NCI-H146 treated with DMSO at 0.1 percent for 48 hours (cell line): ENCODE measurements around the gene KPNA4.
"Not testable (repeated sequence)": the region's sequence is repeated elsewhere in the genome, so short reads cannot be mapped to it uniquely, and the experiment has no call there.

Experiments
- DNase-seq: peaks from one replicate; lab custom pipeline; 2025; ENCODE audit not compliant: unreplicated experiment; lab: John Stamatoyannopoulos, UW

KPNA4 gene

DNA sequence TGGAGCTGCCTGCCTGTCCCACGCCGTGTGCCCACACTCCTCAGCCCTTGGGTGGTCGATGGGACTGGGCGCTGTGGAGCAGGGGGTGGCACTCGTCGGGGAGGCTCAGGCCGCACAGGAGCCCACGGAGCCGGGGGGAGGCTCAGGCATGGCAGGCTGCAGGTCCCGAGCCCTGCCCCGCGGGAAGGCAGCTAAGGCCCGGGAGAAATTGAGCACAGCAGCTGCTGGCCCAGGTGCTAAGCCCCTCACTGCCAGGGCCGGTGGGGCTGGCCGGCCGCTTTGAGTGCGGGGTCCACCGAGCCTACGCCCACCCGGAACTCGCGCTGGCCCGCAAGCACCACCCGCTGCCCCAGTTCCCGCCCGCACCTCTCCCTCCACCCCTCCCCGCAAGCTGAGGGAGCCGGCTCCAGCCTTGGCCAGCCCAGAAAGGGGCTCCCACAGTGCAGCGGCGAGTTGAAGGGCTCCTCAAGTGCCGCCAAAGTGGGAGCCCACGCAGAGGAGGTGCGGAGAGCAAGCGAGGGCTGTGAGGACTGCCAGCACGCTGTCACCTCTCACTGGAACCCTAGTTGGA lies 8.7 kb upstream of the KPNA4 start:
- DNase-seq, result not testable (repeated sequence)

DNA sequence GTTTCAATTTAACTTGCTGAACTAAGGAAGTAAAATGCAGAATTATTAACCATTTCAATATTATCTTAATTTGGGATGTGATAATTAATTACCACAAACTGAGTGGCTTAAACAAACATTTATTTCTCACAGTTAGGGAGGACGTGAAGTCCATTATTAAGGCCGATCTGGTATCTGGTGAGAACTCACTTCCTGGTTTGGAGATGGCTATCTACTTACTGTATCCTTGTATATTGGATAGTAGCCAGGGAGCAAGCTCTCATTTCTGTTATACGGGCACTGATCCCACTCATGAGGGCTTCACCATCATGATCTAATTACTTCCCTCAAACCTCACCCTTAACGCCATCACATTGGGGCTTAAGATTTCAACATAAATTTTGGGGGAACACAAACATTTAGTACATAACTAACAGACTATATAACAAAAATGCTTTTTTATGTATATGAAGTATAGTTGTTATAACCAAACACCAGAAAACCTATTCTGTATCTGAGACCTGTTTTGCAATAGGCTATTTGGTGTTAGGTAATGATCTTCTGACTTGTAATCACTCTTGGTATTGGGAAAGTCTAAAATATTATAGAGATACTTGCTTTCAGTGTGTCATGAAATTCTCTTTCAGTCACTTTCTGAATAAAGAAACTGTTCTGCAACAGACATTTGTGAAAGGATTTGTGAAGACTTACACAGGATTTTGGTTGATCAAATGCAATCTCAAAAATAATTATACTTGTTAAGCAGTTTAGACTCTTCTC lies 4.7 kb upstream of the KPNA4 start:
- DNase-seq, result no peak

GRCh38 chr3:160568989-160569388 lies 3.6 kb upstream of the KPNA4 start:
- no peak for DNase-seq

DNA sequence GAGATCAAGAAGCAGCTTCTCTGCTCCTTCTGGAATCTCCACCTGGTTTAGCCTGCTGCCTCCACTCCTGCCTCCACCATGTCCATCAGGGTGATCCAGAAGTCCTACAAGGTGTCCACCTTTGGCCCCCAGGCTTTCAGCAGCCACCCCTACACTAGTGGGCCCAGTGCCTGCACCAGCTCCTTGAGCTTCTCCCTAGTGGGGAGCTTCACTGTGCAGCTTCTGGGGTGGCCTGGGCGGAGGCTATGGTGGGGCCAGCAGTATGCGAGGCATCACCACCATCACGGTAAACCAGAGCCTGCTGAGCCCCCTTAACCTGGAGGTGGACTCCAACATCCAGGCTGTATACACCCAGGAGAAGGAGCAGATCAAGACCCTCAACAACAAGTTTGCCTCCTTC lies 2.4 kb upstream of the KPNA4 start:
- no peak for DNase-seq

- DNase-seq, result no peak
These were observed 1.1 kb upstream of the KPNA4 start for GRCh38 chr3:160566499-160566898.

DNA sequence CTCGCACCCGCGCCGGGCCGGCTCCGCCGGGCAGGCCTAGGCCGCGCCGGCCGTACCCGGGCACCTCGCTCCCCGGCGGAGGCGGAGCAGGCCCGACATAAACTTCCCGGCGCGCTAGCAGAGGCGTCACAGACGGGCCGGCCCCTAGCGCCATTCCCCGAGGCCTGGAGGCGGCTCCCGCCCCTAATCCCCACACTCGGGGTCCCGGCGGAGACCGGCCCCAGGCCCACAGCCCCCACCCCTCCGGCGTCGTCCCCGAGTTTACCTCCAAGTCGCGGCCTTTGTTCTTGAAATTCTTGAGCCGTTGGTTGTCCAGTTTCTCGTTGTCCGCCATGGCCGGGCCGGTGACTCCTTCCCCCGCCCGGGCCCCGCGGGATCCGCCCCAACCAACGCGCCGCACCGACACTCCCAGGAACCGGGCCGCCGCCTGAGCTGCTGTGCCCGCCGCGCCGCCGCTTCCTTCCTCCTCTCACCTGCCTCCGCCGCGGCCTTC lies 376 bp downstream of the KPNA4 start:
- DNase-seq, result peak; percentile 68

DNA sequence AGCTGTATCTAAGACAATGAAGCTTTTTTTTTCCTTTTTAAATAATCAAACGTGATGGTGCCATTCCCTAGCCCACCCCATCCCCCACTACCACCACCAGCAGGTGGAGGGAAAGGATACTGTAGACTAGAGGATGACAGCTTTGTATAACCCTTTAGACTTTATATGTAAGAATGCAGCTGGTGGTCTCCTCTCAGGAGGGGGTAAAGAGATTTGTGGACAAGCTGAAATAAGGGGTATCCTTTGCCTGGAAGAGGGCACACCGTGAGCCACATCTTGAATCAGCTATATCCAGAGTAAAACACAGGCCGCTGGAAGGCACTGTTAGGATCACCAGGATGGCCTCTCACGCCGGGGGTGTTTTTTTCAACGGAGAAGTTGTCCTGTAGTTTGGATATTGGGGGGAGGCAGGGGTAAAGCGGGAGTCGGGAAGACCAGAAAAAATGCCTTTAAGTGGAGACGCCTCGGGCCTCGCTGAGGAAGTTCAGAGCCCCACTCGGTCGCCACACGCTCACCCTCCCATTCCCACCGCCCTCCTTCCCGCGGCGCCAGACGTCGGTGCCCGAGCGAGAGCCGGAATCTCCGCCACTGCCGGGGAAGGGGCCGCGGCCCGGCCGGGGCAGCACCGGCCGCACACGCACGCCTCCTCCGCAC lies 986 bp downstream of the KPNA4 start:
- peak; percentile 75 for DNase-seq

DNA sequence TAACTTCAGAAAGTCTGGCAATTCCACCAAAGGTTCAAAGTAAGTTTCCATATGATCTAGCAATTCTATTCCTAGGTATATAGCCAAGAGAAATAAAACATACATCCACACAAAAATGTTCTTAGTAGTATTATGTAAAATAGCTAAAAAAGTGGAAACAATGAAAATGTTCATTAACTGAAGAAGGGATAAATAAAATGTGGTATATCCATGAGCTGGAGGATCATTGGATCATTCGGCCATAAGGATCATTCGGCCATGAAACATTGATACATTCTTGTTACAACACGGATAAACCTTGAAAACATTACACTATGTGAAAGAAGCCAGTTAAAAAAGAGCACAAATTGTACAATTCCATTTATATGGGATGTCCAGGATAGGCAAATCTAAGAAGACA lies 2.4 kb downstream of the KPNA4 start:
- no peak for DNase-seq

- DNase-seq, result no peak
These were observed 7.8 kb downstream of the KPNA4 start for GRCh38 chr3:160557571-160557970.

DNA sequence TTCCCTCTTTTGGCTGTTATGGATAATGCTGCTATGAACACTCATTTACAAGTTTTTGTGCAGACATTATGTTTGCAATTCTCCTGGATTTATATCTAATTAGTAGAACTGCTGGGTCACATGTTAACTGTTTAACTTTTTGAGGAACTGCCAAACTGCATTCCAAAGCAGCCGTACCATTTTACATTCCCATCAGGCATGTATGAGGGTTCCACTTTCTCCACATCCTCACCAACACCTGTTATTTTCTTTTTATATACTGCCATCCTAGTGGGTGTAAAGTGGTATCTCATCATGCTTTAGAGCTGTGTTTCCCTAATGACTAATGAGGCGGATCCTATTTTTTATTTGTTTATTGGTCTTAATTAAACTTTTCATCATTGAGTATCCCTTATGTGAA lies 9.2 kb downstream of the KPNA4 start:
- no peak for DNase-seq

DNA sequence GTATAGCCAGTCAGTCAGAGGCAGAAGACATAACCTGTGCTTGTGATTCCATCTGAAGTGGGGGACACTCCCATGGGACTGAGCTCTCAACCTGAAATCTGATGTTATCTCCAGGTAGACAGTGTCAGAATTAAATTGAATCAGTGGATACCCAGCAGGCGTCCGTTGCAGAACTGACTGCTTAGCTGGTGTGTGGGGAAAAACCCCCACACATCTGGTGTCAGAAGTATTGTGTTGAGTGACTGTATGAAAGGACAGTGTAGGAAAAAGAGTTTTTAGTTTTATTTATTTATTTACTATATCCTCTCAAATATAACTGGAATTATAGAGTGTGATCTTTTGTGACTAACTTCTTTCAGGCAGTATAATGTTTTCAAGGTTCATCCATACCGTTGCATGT lies 10.4 kb downstream of the KPNA4 start:
- no peak for DNase-seq

GRCh38 chr3:160553827-160554226 lies 11.5 kb downstream of the KPNA4 start:
- DNase-seq, result no peak

DNA sequence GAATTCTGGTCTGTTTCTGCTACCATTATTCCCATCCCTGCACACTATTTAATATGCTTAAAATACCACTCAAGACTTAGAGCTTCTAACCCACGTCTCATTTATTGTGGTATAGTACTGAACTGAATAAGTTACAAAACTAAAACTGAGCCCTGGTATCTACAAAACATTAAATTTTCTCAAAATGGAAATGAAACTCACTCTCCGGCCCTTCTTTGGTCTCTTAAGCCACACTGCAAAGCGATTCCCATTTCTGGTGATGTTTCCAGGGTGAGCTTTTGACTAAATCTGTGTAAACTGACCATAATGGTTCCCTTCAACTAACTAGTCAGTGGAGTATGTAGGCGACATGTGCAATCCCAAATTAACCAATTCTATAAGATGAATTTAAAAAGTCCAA lies 18.6 kb downstream of the KPNA4 start:
- no peak for DNase-seq

- no peak for DNase-seq
These were observed 19.9 kb downstream of the KPNA4 start for GRCh38 chr3:160545504-160545871.

GRCh38 chr3:160544844-160545503 lies 20.4 kb downstream of the KPNA4 start:
- no peak for DNase-seq

GRCh38 chr3:160540551-160540950 lies 24.8 kb downstream of the KPNA4 start:
- DNase-seq, result no peak

GRCh38 chr3:160538895-160539294 lies 26.5 kb downstream of the KPNA4 start:
- no peak for DNase-seq

DNA sequence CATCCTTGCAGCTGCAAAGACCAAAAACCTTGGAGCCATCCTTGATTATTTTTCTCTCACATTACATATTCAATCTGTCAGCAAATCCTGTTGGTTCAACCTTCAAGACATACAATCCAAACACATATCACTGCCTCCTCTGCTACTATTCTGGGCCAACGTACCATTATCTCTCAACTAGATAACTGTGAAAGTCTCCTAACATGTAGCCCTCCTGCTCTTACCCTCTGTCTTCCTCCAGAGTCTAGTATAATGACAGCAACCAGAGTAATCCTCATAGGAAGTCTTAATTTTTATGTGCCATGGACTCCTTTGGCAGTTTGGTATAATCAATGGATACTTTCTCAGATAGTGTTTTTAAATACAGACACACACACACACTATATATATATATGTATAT lies 27.6 kb downstream of the KPNA4 start:
- DNase-seq, result no peak

- no peak for DNase-seq
These were observed 33.0 kb downstream of the KPNA4 start for GRCh38 chr3:160532371-160532770.

DNA sequence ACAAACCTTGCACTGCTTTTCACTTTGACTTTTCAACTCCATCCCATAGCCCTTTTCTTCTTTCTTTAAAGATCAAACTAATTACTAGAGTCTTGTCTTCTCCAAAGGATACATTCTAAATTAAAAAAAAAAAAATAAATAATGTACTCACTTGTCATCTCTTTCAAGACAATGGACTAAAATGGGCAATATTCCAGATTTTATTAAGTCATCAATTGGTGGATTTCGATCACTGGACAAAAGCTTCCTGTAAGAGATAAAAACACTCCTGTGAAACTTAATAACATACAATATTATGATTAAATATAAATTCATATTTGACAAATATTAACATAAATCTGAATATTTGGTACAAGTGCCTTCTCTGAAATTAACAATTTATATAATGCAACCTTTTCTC lies 34.1 kb downstream of the KPNA4 start:
- DNase-seq, result no peak

DNA sequence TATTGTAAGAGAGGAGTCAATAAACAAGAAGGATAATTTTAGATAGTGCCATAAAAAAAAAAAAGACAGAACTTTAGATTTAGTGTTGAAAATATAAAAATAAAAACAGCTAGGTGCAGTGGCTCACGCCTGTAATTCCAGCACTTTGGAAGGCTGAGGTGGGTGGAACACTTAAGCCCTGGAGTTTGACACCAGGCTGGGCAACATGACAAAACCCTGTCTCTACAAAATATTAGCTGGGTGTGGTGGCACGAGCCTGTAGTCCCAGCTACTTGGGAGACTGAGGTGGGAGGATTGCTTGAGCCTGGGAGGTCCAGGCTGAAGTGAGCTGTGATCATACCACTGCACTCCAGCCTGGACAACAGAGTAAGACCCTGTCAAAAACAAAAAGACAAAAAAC lies 49.0 kb downstream of the KPNA4 start:
- not testable (repeated sequence) for DNase-seq

DNA sequence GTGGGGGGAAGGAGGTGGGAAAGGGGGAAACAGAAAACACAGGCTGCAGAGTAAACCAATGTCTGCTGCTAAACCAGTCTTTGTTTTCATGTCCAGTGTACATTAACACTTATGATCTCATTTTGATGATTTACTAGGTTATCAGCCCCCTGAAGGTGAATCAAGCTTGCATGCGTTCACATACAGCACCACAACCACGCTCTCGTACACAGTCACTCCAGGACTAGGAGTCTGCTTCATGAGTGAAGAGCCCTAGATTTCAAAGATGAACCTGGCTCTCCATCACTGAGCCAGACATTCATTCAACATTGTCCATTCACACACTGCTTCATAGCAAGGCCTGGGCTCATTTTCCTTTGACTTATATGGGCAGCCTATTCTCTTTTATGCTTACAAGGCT lies 64.0 kb downstream of the KPNA4 start:
- no peak for DNase-seq
